Measurements from ENCODE around the gene LAMA5.

Gene LAMA5

DNA sequence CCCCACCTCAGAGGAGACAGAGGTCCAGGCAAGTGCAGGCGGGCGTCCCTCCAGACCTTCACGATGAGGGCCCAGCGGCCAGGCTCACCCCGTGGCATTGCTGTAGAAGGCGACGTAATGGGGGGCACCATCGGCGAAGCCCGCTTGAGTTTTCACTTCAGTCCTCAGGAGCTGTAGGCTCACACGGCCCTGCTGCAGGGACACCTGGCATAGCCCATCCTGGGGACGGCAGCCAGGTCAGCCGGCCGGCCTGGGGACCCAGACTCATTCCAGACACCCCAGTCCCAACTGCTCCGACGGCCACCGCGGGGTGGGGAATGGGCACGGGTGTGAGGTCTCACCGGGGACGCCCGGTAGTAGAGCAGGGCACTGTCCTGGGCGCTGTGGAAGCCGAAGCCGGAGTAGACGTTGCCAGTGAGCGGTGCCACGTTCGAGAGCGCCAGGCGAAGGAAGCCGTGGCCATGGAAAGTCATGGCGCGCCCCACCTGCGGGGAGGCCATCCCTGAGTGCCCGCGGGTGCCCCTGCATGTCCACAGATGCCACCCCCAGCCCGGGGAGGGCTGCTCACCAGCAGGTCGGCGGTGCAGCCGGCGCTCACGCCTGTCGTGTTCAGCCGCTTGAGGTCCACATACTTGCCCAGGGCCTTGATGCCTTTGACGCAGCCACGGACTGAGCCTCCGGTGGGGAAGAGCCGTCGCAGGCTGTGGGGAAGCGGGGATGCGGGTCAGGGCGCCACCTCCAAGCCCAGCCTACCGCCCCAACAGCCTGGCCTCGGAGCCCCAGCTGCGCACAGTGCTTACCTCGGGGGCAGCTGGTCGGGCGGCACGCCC lies 55.1 kb downstream of the LAMA5 start:
- DNase-seq (ENCODE audit: low read depth) = no peak

DNA sequence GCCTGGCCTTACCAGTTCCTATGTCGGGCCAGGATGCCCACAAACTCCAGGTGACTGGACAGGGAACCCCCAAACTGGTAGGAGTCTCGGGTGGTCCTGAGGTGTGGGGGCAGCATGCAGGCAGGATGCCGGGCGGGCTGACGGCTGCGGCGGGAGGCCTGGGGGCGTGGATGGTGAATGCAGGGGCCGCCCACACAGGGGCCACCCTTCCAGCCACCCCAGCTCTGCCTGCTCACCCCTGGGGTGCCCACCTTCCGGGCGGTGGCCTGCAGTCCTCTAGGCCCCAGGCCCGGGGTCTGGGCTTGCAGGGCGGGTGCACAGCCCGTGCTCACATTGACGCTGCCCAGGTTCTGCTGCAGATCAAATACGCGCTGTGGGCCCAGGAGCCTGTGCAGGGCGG lies 56.0 kb downstream of the LAMA5 start:
- DNase-seq (ENCODE audit: low read depth) = no peak

DNA sequence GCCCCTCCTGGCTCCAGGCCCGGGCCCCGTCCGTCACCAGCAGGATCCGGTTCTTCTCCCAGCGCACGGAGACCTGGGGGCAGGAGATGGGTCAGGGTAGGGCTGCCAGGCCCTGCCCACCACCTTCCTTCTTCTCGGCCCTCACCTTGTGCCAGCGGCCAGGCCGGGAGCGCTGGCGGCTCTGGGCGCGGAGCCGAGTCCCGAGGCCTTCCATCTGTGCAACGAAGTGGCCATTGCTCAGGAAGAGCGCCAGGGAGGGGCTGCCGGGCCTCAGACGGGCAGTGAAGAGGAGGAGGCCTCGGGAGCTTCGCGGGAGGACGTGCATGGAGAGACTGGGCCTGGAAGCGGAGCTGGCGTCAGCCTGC lies 56.4 kb downstream of the LAMA5 start:
- no peak for DNase-seq (ENCODE audit: low read depth)

DNA sequence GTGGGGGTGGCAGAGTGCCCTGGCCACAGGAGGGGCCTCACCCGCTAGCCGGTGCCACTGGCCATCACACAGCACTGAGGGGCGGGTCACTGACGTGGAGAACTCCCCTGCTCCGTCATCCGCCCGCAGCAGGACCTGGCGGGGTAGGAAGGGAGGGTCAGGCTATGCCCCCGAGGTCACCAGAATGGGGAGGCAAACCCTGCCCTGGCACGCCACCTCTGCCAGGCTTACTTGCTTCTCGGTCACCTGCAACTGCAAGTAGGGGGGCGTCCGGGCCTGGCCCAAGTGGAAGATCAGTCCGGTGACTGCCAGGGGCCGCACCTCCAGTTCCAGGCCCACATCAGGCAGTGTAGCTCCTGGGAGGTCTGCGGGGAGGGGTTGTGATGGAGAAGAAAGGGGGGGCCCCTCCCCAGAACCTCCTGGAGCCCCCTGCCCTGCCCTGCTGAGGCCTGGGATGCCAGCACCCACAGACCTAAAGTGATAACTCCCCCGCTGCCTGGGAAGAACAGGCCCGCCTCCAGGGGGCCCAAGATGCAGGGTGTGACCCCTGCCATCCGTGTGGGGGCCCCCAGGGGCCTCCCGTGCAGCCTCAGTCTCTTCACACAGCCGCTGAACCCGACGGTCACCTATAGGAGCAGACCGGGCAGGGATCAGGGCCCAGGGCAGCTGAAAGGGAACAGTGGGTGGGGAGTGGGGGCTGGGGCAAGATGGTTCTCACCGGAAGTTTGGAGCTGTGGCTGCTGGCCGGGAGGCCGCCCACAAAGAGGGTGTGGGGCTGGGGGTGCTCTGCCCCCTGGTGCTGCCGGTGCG lies 57.0 kb downstream of the LAMA5 start:
- no peak for DNase-seq (ENCODE audit: low read depth)

DNA sequence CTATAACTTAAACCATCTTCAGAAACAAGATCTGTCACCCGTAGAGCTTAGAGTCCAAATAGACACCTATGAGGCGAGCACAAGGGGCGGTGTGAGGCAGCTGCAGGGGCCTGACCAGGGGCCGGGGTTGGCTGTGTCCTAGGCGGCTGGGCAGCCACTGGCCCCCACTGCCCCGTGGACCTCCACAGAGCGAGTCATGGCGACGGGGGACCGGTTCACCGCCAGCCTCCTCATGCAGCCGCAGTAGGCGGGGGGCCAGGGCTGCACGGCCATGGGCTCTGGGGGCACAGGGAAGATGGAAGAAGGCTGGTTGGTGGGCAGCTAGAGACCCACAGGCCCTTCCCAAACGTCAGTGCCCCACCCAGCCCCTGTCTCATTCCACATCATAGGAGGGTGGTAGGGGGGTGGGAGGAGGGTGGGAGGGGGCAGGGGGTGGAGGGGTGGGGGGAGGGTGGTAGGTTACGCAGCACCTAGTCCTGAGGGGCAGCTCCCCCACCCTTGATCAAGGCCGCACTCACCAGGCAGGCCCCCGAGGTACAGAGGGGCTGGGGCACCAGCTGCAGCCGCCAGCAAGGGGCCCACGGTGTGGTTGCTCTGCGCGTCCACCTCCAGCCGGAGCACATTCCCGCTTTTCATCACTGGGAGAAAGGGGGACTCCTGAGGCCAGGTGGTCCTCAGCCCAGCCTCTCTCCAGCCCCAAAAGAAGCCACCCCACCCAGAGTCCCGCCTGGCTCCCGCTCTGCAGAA lies 57.7 kb downstream of the LAMA5 start:
- DNase-seq (ENCODE audit: low read depth) = no peak

DNA sequence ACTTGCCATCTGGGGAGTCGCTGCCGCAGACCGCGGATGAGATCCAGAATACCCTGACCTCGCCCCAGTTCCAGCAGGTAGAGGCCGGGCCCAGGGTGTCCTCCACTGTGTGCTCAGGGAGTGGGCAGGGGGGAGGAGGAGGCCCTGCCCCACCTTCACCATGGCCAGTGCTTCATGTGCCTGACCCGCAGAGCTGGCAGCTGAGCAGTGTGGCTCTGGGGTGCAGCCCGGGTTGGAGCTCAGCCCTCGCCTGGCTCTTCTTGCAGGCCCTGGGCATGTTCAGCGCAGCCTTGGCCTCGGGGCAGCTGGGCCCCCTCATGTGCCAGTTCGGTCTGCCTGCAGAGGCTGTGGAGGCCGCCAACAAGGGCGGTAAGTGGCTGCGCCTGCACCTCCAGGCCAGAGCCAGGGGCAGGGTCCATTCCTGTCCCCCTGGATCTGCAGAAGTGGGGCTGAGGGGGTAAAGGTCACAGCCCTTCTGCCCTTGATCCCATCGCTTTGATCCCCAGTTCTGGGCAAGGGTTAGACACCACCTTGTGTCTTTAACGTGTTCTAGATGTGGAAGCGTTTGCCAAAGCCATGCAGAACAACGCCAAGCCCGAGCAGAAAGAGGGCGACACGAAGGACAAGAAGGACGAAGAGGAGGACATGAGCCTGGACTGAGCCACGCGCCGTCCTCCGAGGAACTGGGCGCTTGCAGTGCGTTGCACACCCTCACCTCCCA lies 58.9 kb downstream of the LAMA5 start:
- no peak for DNase-seq (ENCODE audit: low read depth)

DNA sequence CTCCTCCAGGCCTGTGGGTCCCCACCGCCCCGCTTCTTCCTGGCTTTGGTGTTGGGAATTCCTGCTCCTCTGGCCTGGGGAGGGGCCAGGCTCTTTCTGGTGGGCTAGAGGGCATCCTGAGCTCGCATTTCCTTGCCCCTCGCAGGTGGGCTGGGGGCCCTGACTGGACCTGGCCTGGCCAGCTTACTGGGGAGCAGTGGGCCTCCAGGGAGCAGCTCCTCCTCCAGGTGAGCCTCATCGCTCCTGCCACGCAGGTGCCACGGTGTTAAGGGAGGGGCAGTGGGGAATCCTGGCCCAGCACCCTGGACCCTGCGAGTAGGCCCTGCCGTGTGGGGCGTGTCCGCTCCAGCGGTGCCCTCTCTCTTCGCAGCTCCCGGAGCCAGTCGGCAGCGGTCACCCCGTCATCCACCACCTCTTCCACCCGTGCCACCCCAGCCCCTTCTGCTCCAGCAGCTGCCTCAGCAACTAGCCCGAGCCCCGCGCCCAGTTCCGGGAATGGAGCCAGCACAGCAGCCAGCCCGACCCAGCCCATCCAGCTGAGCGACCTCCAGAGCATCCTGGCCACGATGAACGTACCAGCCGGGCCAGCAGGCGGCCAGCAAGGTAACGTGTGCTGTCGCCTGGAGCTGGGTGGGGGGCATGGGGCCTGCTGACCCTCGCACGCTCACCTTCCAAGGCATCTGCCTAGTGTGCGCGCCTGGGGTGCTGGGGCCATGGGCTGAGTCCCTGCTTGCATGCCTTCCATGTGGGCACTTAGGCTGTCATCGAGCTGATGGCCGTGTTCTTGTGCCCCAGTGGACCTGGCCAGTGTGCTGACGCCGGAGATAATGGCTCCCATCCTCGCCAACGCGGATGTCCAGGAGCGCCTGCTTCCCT lies 59.6 kb downstream of the LAMA5 start:
- no peak for DNase-seq (ENCODE audit: low read depth)

DNA sequence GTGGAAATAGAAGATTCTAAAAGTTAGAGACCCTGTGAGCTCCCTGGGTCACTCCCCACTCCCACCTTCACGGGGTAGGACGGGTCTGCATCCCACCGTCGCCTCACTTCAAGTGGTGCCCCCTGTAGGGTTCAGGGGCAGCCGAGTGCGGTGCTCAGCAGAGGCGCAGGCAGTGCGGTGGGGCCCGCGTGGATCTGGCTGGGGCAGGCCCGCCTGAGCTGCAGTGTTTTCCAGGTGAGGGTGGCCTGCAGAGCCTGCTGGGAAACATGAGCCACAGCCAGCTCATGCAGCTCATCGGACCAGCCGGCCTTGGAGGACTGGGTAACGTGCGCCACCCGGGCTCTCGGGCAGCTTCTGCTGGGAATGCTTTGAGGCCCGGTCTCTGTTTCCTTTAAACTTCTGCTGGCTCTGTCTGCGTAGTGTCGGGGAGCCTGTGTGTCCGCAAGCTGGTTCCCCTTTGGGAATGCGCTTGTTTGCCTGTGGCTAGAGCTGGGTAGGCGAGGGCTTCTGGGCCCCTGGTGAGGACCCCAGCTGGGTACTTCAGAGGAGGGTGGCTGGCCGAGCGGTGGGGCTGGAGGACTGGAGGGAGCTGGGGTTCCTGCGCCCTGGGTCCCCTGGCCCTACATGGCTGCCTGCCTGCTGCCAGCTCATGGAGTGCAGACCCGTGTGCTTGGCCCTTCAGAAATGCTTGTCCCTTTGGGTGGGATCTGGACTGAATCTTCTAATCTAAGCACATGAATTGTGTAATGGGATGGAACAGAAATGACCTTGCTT lies 60.5 kb downstream of the LAMA5 start:
- no peak for DNase-seq (ENCODE audit: low read depth)

DNA sequence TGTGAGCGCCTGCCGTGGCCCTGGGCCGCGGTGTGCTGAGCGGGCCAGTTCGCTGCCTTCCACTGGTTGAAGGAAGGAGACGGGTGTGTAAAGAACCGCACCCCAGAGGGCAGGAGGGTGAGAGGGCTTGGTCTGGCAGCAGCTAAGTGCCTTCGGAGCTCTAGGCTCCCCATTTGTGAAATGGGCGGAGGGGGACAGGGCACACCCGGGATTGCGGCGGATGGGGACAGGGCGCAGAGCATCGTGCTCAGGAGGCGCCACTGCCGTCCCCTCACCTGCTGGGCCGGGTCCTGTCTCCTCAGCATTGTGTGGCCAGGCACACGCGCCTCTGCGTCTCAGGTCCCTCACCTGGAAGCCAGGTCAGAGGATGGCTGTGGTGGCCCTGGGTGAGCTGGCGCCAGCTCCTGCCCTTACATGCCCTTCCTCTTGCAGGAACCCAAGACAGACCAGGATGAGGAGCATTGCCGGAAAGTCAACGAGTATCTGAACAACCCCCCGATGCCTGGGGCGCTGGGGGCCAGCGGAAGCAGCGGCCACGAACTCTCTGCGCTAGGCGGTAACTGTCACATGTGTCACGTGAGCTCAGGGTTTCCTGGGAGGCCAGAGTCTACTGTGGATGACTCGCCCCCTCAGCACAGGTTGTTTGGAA lies 61.2 kb downstream of the LAMA5 start:
- no peak for DNase-seq (ENCODE audit: low read depth)

DNA sequence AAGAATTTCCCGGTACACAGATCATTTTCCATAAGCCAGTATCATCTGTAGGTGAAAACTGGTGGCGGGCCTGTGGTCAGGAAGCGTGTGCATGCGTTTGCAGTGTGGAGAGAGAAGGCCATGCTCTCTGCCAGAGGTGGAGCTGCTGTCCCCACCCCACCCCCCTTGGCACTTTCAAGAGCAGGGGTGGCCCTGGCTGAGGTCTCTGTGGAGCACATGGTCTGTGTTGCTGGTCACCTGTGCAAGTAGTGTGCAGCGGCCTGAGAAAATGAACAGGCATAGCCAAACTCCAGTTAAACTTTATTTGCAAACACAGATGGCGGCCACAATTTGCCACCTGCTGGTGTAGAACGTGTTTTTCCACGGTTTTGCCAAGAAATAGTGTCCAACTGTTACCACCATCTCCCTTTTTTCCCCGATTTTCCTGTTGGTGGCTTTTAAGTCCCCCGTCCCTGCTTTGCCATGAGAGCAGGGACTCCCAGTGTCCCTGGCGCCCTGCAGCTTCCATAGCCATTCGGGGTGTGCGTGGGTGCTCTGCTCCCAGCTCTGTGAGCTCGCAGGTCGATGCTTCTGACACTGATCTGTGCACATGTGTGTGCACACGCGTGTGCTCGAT lies 61.9 kb downstream of the LAMA5 start:
- DNase-seq (ENCODE audit: low read depth) = no peak

DNA sequence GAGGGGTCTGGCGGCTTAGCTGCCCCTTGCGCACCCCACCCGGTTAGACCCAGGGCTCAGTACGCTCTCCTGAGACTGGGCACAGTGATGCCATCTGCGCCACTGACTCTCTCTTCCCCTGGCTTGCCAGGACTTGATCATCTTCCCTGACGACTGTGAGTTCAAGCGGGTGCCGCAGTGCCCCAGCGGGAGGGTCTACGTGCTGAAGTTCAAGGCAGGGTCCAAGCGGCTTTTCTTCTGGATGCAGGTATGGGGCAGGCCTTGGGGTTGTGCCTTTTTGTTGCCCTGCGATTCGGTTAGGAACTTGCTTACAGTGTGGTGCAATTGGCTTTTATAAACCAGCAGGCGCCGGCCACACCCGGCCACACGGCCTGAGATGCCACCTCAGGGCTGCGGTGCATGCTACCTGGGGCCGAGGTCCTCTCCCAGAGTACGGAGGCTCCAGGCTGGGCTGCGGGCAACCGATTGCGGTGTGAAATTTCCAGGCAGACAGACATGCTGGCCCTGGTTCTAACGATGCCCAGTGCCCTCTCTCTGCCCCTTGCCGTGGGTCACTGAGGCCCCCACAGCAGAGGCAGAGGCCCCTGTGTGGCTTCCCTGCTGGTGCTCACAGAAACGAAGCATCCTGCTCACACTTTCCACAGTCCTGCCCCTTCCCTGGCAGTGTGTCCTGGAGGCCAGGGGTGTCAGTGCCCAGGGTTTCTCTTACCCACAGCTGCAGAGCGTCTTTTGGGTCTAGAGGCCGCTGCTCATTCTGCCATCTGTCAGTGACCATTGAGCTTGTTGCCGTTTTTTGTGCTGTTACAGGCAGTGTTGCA lies 62.6 kb downstream of the LAMA5 start:
- DNase-seq (ENCODE audit: low read depth) = no peak

DNA sequence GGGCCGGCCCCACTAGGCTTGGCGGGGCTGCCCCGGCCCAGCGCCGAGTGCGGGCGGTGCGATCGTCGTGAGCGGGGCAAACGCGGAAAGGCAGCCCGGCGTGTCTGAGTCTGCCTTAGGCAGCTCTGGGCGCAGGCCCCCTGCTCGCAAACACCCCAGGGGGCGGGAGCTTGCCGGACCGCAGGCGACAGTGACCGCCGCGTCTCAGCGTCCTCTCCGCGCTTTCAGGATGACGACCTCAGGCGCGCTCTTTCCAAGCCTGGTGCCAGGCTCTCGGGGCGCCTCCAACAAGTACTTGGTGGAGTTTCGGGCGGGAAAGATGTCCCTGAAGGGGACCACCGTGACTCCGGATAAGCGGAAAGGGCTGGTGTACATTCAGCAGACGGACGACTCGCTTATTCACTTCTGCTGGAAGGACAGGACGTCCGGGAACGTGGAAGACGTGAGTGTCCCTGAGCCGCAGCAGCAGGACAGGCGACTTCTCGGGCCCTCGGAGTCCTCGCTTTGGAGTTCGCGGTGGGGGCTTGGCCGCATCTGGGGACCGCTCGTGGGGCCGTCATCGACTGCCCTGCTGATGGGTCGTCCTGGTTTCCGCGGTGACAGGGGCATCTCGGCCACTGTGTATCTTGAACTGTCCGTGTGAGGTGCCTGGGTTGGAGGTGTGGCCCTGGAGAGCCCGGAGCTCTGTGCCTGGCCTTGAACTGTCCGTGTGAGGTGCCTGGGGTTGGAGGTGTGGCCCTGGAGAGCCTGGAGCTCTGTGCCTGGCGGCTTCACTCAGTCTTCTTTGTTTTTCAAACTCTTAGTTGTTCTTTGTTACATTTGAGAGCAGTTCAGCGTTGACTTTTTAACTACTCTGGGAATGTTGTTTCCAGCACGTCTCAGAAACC lies 63.5 kb downstream of the LAMA5 start:
- DNase-seq (ENCODE audit: low read depth) = peak; percentile 7

DNA sequence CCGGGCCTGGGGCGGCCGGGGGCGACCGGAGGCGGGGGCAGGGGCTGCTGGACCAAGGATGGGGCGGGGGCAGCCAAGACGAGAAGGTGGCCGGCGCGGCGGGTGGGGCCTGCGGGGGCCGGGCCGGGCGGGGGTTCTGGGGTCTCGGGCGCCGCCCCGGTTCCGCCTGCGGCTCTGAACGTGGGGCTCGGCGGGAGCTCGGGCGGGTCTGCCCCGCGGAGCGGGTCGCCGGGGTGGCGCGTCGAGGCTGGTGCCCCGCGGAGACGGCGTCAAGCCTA lies 64.1 kb downstream of the LAMA5 start:
- DNase-seq (ENCODE audit: low read depth) = no peak

DNA sequence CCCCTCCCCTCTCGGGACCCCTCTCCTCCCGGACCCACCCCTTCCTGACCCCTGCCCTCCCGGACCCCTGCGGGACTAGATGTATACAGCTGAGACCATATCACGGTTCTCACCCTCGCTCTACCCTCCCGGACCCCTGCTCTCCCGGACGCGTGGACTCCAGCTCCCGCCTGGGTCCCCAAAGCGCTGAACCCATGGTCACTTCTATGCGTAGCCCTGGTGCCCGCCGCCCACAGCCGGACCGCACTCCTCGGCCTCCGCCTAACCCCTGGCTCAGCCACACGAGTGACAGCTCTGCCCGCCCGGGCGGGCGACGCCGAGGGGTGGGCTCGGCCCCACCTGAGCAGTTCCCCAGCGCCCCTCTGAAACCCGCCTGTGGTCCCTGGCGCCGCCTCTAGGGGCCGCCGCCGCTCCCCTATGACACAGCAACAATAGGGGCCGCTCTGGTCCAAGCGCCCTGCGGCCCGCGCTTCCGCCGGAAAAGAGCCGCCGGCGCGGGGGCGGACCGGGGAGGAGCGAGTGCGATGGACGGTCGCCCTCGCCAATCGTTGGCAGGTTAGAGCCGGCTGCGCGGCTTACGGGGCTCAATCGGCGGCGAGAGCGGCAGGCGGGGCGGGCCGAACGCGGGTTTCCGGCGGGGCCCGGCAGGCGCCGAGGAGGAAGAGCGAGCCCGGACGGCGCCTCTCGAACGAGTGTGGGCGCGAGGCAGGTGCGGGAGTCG lies 64.6 kb downstream of the LAMA5 start, which contains the start of gene ADRM1:
TSS of gene ADRM1 (plus strand) at position 657 of the 721 bp plus-strand sequence. CDS start 572 bp downstream, outside the sequence.
- peak; percentile 93 for DNase-seq (ENCODE audit: low read depth)

DNA sequence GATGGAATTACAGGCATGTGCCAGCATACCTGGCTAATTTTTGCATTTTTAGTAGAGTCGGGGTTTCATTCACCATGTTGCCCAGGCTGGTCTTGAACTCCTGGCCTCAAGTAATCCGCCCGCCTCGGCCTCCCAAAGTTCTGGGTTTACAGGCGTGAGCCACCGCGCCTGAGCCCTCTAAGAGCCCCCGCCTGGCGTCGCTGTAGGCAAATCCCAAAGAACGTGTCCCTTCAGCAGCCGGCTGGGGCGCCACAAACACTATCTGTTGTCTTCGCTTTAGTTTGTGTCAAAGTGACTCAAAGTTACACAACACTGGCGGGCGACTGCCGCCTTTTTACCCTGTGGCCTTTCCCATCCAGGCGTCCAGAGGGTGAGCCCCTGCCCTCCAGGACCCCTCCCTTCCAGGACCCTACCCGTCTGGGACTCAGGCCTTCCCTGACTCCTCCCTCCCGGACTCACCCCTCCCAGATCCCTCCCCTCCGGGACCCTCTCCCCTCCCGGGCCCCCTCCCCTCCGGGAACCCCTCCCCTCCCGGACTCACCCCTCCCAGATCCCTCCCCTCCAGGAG lies 65.3 kb downstream of the LAMA5 start:
- peak; percentile 84 for DNase-seq (ENCODE audit: low read depth)

DNA sequence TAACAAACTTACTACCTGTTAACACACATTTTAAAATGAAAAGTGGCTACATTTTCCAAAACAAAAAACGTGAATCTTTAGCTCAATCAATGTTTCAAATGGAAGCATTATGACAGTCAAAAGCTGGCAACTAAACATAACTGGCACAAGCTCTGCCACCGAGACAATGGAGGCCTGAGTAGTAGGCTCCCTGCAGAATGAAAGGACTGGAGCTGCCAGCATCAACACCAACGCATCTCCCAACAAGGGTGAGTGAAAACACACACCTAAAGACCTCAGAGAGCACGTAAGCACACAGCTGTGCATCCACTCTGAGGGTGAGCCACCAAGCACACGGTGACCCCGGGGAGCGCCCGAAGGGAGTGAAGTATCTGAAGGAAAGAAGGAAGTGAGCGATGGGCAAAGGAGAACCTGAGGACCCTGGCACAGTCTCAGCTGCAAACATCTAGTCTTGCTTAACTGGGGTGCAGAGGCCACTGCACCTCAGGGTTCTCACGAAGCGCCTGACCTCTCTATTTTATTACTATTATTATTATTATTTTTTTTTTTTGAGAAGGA lies 65.9 kb downstream of the LAMA5 start:
- no peak for DNase-seq (ENCODE audit: low read depth)
